22Rv1 (cell line): ENCODE results near the gene RUVBL1.

Experiments used
- H3K27ac ChIP-seq: fragments of 450-650 bp; 2 replicates; pipeline ENCODE4 v1.5.1; 2017
- ZFX ChIP-seq: fragments of 450-650 bp; IDR thresholded peaks from 2 replicates; pipeline ENCODE4 v1.6.1; 2017; ENCODE audit warnings: antibody characterized with exemption, borderline replicate concordance
- TF ChIP-seq, protein P1 (sequence below): fragments of 450-650 bp; IDR thresholded peaks from 2 replicates; pipeline ENCODE4 v1.5.1; 2017; ENCODE audit warnings: mild to moderate bottlenecking

The RUVBL1 gene

DNA sequence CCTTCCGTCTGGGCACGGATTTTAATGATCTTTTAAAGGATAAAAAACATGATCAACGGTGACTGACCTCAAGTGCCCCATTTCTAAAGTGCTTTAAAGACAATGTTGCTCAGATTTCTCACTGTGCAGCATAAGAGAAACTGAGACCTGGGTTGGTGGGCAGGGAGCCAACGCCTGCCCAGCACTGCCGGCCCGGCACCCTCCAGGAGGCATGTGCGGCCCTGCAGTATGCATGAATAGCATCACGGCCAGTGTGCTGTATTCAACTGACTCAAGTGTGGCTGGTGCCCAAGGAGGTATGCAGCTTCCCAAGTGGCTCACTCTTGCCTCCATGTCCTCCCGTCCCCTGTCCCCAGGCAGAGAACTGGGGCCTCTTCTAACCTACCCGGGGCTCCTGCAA is 41.1 kb downstream of the RUVBL1 start:
- TF ChIP-seq, protein P1, sequence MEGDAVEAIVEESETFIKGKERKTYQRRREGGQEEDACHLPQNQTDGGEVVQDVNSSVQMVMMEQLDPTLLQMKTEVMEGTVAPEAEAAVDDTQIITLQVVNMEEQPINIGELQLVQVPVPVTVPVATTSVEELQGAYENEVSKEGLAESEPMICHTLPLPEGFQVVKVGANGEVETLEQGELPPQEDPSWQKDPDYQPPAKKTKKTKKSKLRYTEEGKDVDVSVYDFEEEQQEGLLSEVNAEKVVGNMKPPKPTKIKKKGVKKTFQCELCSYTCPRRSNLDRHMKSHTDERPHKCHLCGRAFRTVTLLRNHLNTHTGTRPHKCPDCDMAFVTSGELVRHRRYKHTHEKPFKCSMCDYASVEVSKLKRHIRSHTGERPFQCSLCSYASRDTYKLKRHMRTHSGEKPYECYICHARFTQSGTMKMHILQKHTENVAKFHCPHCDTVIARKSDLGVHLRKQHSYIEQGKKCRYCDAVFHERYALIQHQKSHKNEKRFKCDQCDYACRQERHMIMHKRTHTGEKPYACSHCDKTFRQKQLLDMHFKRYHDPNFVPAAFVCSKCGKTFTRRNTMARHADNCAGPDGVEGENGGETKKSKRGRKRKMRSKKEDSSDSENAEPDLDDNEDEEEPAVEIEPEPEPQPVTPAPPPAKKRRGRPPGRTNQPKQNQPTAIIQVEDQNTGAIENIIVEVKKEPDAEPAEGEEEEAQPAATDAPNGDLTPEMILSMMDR = no peak
- TF ChIP-seq ZFX = no peak

DNA sequence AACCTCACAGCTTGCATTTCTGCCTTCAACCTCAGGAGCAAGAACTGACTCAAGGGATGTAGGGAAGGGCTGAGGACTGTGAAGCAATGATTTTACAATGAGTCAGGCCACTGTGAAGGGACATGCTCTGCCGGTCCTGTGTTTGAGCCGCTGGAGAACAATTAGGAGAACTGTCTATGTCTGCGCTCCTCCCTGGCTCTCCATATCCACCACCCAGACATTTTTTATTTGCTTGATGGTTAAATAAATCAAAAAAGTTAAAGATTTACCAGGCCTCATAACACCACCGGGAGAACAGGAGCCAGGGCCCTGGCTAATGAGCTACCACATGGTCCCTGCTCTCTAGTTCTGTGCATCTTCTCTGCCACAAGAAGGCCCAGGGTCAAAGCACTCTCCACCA is 41.8 kb downstream of the RUVBL1 start:
- no peak for TF ChIP-seq ZFX
- TF ChIP-seq, protein P1 = no peak
- H3K27ac ChIP-seq = peak overlapping the region; percentile 79

More for the DNA sequence above, 41.1 kb downstream of the RUVBL1 start:
- H3K27ac ChIP-seq = peak overlapping the region; percentile 79

DNA sequence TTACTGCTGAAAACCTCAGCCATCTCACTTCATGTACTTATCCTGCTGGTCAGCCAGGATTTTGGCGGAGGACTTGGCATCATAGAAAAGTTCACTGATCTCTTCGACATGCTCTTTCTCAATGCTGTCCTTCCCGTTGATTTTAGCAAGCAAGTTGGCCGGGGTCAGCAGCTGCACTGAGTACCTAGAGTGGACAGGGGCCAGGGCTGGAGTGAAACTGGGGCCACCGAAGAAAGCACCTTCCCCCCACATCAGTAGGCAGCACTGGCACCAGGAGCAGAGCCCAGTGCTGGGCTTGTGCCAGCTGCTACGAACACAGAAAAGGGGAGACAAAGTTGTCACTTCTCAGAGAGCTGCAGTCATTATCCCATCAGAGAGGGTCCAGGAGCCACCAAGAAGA is 42.4 kb downstream of the RUVBL1 start:
- H3K27ac ChIP-seq = peak overlapping the region; percentile 79
- TF ChIP-seq, protein P1 = no peak
- TF ChIP-seq ZFX = no peak

DNA sequence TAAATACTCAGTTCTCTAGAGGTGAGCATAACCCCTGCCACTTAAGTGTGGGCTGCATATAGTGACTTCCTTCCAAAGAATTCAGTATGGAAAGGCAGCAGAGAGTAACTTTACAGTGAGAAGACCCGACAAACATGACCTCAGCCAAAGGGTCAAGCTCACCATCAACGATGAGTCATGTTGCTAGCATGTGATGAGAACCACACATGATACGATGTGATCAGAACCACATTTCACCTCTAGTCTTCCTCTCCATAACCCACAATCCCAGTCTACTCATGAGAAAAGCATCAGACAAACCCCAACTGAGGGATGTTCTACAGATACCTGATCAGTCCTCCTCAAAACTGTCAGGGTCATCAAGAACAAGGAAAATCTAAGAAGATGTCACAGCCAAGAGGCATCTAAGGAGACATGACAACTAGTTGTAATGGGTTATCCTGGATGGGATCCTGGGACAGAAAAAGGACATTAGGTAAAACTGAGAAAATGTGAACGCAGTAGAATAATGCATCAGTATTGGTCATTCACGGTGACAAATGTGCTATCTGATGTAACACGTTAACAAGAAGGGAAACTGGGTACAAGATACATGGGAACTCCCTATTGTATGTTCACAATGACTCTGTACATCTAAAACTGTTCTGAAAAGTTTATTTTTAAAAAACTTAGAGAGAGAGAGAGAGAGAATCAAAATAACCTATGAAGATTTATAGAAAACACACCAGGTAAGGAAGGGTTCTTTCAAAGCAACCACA is 43.1 kb downstream of the RUVBL1 start:
- TF ChIP-seq, protein P1 = no peak
- TF ChIP-seq ZFX = no peak
- H3K27ac ChIP-seq = peak overlapping the region; percentile 79

DNA sequence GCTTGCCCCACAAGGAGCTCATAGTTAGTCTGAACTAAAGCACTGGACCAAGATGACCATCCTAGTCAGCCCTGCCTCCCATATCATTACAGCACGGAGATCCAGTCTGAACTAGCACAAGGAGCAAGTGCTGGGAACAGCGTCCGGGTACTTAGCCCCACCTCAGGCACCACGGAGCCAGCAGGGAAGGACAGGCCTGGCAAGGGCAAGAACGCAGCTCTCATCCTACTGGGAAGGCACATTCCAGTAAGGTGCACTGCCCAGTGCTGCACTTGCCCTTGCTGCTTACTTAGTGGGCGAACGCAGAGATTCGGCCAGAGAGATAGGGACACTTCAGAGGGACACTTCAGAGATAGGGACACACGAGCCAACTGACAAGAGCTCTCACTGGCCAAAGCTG is 43.8 kb downstream of the RUVBL1 start:
- no peak overlapping the region for H3K27ac ChIP-seq
- TF ChIP-seq, protein P1 = no peak
- TF ChIP-seq ZFX = no peak

DNA sequence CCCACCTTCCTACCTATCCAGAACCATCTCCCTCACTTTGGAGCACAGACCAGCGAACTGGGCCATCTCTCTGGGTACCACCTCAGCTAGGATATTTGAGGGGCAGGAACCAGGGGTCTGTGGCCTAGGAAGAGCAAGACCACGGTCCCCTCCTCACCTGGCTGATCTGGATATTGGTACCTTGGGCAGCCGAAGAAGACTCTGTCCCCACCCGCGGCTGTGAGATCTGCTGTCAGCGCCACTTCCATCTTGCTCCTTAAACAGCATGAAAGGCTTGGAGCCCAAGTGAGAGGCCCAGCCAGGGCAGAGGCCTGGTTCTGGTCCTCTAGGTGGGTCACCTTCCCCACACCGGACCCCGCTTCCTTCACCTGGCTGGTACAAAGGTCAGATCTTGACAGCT is 44.7 kb downstream of the RUVBL1 start:
- TF ChIP-seq, protein P1 = no peak
- TF ChIP-seq ZFX = no peak

DNA sequence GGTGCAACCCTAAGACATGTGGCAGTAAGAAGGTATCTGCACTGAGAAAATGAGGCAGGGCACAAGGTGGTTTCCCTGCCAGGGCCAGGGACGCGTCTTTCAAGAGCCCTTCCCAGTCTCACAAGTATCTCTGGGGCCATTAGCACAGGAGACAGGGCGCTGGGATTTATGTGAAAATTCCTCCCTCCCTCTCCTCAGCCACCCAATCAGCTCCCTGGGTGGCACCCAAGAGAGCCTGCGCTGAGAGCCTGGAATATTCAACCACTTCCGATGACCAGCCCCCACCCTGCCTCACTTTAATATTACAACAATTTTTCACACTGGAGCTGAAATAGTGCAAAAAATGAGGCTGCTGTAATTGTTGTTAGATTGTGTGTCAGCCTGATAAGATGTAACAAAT is 45.3 kb downstream of the RUVBL1 start:
- H3K27ac ChIP-seq = no peak overlapping the region
- TF ChIP-seq, protein P1 = no peak
- TF ChIP-seq ZFX = no peak

More for the DNA sequence above, 44.7 kb downstream of the RUVBL1 start:
- no peak overlapping the region for H3K27ac ChIP-seq
